ENCODE data around the gene SPATS2L. TPM values are rescaled to one million over a fixed set of nuclear protein-coding genes. Genes with fewer than 3 reads are reported as not detected.

The SPATS2L gene
- total and polyA plus RNA-seq, 2 of the 13 experiments (the other 11 are each of a cell fraction or from before 2014, with no cell fraction given): 154 to 212 TPM

DNA sequence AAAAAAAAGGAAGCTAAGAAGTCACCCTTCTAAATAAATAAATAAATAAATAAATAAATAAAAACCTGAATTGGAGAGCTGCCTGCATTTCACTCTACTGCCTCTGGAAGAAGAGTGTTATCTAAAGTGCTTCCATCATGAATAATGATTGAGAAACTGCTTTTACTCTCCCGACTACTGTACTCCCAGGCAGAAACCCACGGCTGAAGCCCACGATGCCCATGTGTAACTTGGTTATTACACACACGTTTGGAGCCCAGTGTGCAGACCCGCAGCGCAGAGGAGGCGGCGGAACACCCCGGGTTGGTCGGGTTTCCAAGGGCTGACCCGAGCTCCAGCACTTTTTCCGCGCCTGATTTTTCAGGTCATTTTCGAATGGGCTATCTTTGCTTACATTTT lies 697 bp upstream of the SPATS2L start (continued):
- TF ChIP-seq, protein P1, sequence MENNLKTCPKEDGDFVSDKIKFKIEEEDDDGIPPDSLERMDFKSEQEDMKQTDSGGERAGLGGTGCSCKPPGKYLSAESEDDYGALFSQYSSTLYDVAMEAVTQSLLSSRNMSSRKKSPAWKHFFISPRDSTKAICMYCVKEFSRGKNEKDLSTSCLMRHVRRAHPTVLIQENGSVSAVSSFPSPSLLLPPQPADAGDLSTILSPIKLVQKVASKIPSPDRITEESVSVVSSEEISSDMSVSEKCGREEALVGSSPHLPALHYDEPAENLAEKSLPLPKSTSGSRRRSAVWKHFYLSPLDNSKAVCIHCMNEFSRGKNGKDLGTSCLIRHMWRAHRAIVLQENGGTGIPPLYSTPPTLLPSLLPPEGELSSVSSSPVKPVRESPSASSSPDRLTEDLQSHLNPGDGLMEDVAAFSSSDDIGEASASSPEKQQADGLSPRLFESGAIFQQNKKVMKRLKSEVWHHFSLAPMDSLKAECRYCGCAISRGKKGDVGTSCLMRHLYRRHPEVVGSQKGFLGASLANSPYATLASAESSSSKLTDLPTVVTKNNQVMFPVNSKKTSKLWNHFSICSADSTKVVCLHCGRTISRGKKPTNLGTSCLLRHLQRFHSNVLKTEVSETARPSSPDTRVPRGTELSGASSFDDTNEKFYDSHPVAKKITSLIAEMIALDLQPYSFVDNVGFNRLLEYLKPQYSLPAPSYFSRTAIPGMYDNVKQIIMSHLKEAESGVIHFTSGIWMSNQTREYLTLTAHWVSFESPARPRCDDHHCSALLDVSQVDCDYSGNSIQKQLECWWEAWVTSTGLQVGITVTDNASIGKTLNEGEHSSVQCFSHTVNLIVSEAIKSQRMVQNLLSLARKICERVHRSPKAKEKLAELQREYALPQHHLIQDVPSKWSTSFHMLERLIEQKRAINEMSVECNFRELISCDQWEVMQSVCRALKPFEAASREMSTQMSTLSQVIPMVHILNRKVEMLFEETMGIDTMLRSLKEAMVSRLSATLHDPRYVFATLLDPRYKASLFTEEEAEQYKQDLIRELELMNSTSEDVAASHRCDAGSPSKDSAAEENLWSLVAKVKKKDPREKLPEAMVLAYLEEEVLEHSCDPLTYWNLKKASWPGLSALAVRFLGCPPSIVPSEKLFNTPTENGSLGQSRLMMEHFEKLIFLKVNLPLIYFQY (CRISPR knock-in tag; IDR thresholded peaks at IDR 0.05; ENCODE audit: borderline replicate concordance): 0 out of 2 replicates have a peak, but pooled peaks have one; percentile 49
- TF ChIP-seq KDM5A (IDR thresholded peaks at IDR 0.05; ENCODE audit: borderline replicate concordance, low read length) (peak; percentile 74; the same call in 1 of the 2 replicates), ZNF629 (CRISPR knock-in tag; conservative IDR thresholded peaks at IDR 0.05) (0 out of 2 replicates have a peak, but pooled peaks have one; percentile 24), ZNF598 (CRISPR knock-in tag; IDR thresholded peaks at IDR 0.05; ENCODE audit: borderline replicate concordance) (peak; percentile 27; the same call in 1 of the 2 replicates), ZSCAN29 (CRISPR knock-in tag; conservative IDR thresholded peaks at IDR 0.05) (peak; percentile 74), MEF2D (CRISPR knock-in tag; IDR thresholded peaks at IDR 0.05) (0 out of 2 replicates have a peak, but pooled peaks have one; percentile 17), POGZ (CRISPR knock-in tag; IDR thresholded peaks at IDR 0.05) (no peak), ZNF564 (CRISPR knock-in tag; IDR thresholded peaks at IDR 0.05) (no peak)
- TF ChIP-seq, protein P2, sequence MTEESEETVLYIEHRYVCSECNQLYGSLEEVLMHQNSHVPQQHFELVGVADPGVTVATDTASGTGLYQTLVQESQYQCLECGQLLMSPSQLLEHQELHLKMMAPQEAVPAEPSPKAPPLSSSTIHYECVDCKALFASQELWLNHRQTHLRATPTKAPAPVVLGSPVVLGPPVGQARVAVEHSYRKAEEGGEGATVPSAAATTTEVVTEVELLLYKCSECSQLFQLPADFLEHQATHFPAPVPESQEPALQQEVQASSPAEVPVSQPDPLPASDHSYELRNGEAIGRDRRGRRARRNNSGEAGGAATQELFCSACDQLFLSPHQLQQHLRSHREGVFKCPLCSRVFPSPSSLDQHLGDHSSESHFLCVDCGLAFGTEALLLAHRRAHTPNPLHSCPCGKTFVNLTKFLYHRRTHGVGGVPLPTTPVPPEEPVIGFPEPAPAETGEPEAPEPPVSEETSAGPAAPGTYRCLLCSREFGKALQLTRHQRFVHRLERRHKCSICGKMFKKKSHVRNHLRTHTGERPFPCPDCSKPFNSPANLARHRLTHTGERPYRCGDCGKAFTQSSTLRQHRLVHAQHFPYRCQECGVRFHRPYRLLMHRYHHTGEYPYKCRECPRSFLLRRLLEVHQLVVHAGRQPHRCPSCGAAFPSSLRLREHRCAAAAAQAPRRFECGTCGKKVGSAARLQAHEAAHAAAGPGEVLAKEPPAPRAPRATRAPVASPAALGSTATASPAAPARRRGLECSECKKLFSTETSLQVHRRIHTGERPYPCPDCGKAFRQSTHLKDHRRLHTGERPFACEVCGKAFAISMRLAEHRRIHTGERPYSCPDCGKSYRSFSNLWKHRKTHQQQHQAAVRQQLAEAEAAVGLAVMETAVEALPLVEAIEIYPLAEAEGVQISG (CRISPR knock-in tag; IDR thresholded peaks at IDR 0.05): no peak
- TF ChIP-seq, protein P3, sequence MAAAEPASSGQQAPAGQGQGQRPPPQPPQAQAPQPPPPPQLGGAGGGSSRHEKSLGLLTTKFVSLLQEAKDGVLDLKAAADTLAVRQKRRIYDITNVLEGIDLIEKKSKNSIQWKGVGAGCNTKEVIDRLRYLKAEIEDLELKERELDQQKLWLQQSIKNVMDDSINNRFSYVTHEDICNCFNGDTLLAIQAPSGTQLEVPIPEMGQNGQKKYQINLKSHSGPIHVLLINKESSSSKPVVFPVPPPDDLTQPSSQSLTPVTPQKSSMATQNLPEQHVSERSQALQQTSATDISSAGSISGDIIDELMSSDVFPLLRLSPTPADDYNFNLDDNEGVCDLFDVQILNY (CRISPR knock-in tag; conservative IDR thresholded peaks at IDR 0.05): 0 out of 2 replicates have a peak, but pooled peaks have one; percentile 11
- TF ChIP-seq, protein P4, sequence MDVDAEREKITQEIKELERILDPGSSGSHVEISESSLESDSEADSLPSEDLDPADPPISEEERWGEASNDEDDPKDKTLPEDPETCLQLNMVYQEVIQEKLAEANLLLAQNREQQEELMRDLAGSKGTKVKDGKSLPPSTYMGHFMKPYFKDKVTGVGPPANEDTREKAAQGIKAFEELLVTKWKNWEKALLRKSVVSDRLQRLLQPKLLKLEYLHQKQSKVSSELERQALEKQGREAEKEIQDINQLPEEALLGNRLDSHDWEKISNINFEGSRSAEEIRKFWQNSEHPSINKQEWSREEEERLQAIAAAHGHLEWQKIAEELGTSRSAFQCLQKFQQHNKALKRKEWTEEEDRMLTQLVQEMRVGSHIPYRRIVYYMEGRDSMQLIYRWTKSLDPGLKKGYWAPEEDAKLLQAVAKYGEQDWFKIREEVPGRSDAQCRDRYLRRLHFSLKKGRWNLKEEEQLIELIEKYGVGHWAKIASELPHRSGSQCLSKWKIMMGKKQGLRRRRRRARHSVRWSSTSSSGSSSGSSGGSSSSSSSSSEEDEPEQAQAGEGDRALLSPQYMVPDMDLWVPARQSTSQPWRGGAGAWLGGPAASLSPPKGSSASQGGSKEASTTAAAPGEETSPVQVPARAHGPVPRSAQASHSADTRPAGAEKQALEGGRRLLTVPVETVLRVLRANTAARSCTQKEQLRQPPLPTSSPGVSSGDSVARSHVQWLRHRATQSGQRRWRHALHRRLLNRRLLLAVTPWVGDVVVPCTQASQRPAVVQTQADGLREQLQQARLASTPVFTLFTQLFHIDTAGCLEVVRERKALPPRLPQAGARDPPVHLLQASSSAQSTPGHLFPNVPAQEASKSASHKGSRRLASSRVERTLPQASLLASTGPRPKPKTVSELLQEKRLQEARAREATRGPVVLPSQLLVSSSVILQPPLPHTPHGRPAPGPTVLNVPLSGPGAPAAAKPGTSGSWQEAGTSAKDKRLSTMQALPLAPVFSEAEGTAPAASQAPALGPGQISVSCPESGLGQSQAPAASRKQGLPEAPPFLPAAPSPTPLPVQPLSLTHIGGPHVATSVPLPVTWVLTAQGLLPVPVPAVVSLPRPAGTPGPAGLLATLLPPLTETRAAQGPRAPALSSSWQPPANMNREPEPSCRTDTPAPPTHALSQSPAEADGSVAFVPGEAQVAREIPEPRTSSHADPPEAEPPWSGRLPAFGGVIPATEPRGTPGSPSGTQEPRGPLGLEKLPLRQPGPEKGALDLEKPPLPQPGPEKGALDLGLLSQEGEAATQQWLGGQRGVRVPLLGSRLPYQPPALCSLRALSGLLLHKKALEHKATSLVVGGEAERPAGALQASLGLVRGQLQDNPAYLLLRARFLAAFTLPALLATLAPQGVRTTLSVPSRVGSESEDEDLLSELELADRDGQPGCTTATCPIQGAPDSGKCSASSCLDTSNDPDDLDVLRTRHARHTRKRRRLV (CRISPR knock-in tag; IDR thresholded peaks at IDR 0.05): 0 out of 2 replicates have a peak, but pooled peaks have one; percentile 18
- TF ChIP-seq, protein P5, sequence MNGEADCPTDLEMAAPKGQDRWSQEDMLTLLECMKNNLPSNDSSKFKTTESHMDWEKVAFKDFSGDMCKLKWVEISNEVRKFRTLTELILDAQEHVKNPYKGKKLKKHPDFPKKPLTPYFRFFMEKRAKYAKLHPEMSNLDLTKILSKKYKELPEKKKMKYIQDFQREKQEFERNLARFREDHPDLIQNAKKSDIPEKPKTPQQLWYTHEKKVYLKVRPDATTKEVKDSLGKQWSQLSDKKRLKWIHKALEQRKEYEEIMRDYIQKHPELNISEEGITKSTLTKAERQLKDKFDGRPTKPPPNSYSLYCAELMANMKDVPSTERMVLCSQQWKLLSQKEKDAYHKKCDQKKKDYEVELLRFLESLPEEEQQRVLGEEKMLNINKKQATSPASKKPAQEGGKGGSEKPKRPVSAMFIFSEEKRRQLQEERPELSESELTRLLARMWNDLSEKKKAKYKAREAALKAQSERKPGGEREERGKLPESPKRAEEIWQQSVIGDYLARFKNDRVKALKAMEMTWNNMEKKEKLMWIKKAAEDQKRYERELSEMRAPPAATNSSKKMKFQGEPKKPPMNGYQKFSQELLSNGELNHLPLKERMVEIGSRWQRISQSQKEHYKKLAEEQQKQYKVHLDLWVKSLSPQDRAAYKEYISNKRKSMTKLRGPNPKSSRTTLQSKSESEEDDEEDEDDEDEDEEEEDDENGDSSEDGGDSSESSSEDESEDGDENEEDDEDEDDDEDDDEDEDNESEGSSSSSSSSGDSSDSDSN (CRISPR knock-in tag; IDR thresholded peaks at IDR 0.05): 0 out of 2 replicates have a peak, but pooled peaks have one; percentile 5
